HepG2 (cell line): ENCODE results near the gene USP24. TPM values are rescaled to one million over a fixed set of nuclear protein-coding genes. Genes with fewer than 3 reads are reported as not detected.

Experiments
- ATAC-seq: fragments of 200-7000 bp; cut with Tn5 transposase; 3 replicates; pipeline ENCODE4 v1.9.1; 2020; ENCODE audit warnings: mild to moderate bottlenecking, moderate library complexity
- BruUV-seq: library from RNA; stranded (reverse); fragments of 400-500 nt; replicated peaks from 2 replicates; lab custom pipeline; 2021; lab: Mats Ljungman, UMichigan
- CTCF ChIA-PET: fragments of 300-600 bp; formaldehyde crosslinking; extraction: SDS; loops from one replicate; lab custom pipeline; 2021; ENCODE audit warnings: low total read pairs, inconsistent platforms, low intra/inter-chr PET ratio; lab: Yijun Ruan, JAX
- POLR2A ChIA-PET: fragments of 350-600 bp; sonication (Branson Sonifier 250); formaldehyde crosslinking; loops from one replicate; lab custom pipeline; 2020; ENCODE audit warnings: antibody characterized with exemption, inconsistent platforms; lab: Yijun Ruan, JAX
- DNase-seq: peaks from one replicate; pipeline ENCODE4 v3.0.0-alpha.2; 2015; ENCODE audit warnings: low spot score
- FAIRE-seq: peaks from 3 replicates; lab custom pipeline; 2011; peaks lifted over from hg19 to GRCh38; lab: Jason Lieb, UNC
- H2AFZ ChIP-seq: one replicate; pipeline ENCODE4 v1.6.1; 2011; ENCODE audit warnings: low read length, inconsistent platforms
- H3K27ac ChIP-seq: fragments of 300-600 bp; 3 replicates; pipeline ENCODE4 v1.8.0; 2011; ENCODE audit warnings: mixed run types, mild to moderate bottlenecking, mixed read lengths, low read length, inconsistent platforms; ENCODE audit not compliant: insufficient read depth; ENCODE audit errors: extremely low read length
- H3K27me3 ChIP-seq, 2 experiments: fragments of 200-600 bp in 1 of 2; 2 replicates in 1 of 2; 3 replicates in 1 of 2; pipeline versions ENCODE4 v1.6.0 to v1.8.0; 2011; ENCODE audit warnings: low read length in 2 of 2, mild to moderate bottlenecking in 2 of 2, moderate library complexity in 2 of 2, inconsistent platforms in 1 of 2; ENCODE audit not compliant: insufficient read depth in 2 of 2, control insufficient read depth in 1 of 2
- H3K36me3 ChIP-seq, 2 experiments: fragments of 200-600 bp in 1 of 2; replicated peaks in 1 of 2; 2 replicates in 1 of 2; 3 replicates in 1 of 2; pipeline versions ENCODE4 v1.5.1 to v1.8.0; 2011; ENCODE audit warnings: low read length in 2 of 2, inconsistent platforms in 1 of 2; ENCODE audit not compliant: insufficient read depth in 2 of 2, control insufficient read depth in 1 of 2
- H3K4me1 ChIP-seq: 2 replicates; pipeline ENCODE4 v1.5.1; 2012; ENCODE audit warnings: low read length, inconsistent platforms; ENCODE audit not compliant: insufficient read depth
- H3K4me2 ChIP-seq: 2 replicates; pipeline ENCODE4 v1.6.0; 2011; ENCODE audit warnings: low read depth, low read length, inconsistent platforms
- H3K4me3 ChIP-seq, 3 experiments: fragments of 200-600 bp in 1 of 3; sonication (generic), shearing (Covaris generic) in 1 of 3; replicated peaks in 1 of 3; 2 replicates each; pipeline ENCODE4 v1.5.1; 2011 to 2016; ENCODE audit warnings: low read length in 3 of 3, inconsistent platforms in 2 of 3, low read depth in 2 of 3, mild to moderate bottlenecking in 2 of 3, control low read depth in 1 of 3, mixed read lengths in 1 of 3; ENCODE audit not compliant: insufficient read depth in 1 of 3
- H3K79me2 ChIP-seq: one replicate; pipeline ENCODE4 v1.6.1; 2011; ENCODE audit warnings: low read length, inconsistent platforms; ENCODE audit not compliant: insufficient read depth
- H3K9ac ChIP-seq: 2 replicates; pipeline ENCODE4 v1.6.0; 2011; ENCODE audit warnings: mild to moderate bottlenecking, low read depth, low read length, inconsistent platforms; ENCODE audit not compliant: insufficient read depth
- H3K9me3 ChIP-seq: 2 replicates; pipeline ENCODE4 v1.5.1; 2012; ENCODE audit warnings: mild to moderate bottlenecking, low read length
- H4K20me1 ChIP-seq: 2 replicates; pipeline ENCODE4 v1.6.0; 2011; ENCODE audit warnings: inconsistent platforms, mild to moderate bottlenecking, low read length, moderate library complexity; ENCODE audit not compliant: insufficient read depth
- HCFC1 ChIP-seq: fragments of 150-350 bp; IDR thresholded peaks from 2 replicates; pipeline ENCODE4 v1.6.1; 2014; ENCODE audit warnings: low read depth, low read length
- MAFF ChIP-seq: IDR thresholded peaks from 2 replicates; pipeline ENCODE4 v1.6.1; 2011; ENCODE audit warnings: low read depth, low read length, improper control_type of control experiment
- SMARCC2 ChIP-seq: fragments of 450-650 bp; IDR thresholded peaks from 2 replicates; pipeline ENCODE4 v1.6.1; 2017; ENCODE audit warnings: antibody characterized with exemption, mild to moderate bottlenecking
- TBL1XR1 ChIP-seq: fragments of 150-350 bp; IDR thresholded peaks from 2 replicates; pipeline ENCODE4 v1.6.1; 2014; ENCODE audit warnings: borderline replicate concordance, low read length; ENCODE audit not compliant: partially characterized antibody
- ZFP37 ChIP-seq: sonication (generic); formaldehyde crosslinking; IDR thresholded peaks from 2 replicates; pipeline ENCODE4 v1.4.0; 2020; ENCODE audit warnings: missing genetic modification reagents, borderline replicate concordance
- ZNF605 ChIP-seq: sonication (generic); formaldehyde crosslinking; IDR thresholded peaks from 2 replicates; pipeline ENCODE4 v1.8.0; 2022; ENCODE audit warnings: mild to moderate bottlenecking, missing genetic modification reagents
- ZNF83 ChIP-seq: sonication (generic); formaldehyde crosslinking; IDR thresholded peaks from 2 replicates; pipeline ENCODE4 v1.4.0; 2020; ENCODE audit warnings: missing genetic modification reagents, mild to moderate bottlenecking, borderline replicate concordance
- ZSCAN31 ChIP-seq: sonication (generic); formaldehyde crosslinking; IDR thresholded peaks from 2 replicates; pipeline ENCODE4 v1.5.0; 2020; ENCODE audit warnings: low read depth, mild to moderate bottlenecking, missing genetic modification reagents
- WGBS: methylation state at CpG from one replicate; pipeline ENCODE4 v1.1.6; 2017; ENCODE audit warnings: low lambda C conversion rate; 5-methylcytosine and 5-hydroxymethylcytosine counted together
- in situ Hi-C: cut with HindIII; loops from 2 replicates; pipeline ENCODE4 v1.10.0; 2017; ENCODE audit warnings: low pct_unique_long_range_greater_than_20kb; ENCODE audit not compliant: extremely low pct_ligation_motif_present
- intact Hi-C: fragments of 100-400 bp; cut with micrococcal nuclease; formaldehyde crosslinking; loops from one replicate; pipeline ENCODE4 v1.10.0; 2022; ENCODE audit not compliant: unreplicated experiment
- polyA plus RNA-seq, 8 experiments: library from polyadenylated mRNA; depleted of rRNA in 3 of 8; stranded (reverse) in 7 of 8; unstranded in 1 of 8; fragments of >200 nt; fragmentation: Illumina TruSeq in 4 of 8; extraction: Trizol in 4 of 8; gene quantifications; 2 replicates each; pipeline versions ENCODE4 v1.2.1 to v1.2.3, GENCODE V29; 2011 to 2016; ENCODE audit warnings: low read depth in 4 of 8, missing spikeins in 1 of 8, mixed read lengths in 1 of 8; ENCODE audit not compliant: insufficient read depth in 1 of 8
- total RNA-seq, 5 experiments: library from RNA; depleted of rRNA; stranded (reverse); fragments of >200 nt; fragmentation: Illumina TruSeq; extraction: Trizol; gene quantifications; 2 replicates each; pipeline ENCODE4 v1.2.3, GENCODE V29; 2016; ENCODE audit warnings: low read depth in 1 of 5
- TF ChIP-seq, protein P1 (sequence below): sonication (generic); formaldehyde crosslinking; IDR thresholded peaks from 2 replicates; pipeline ENCODE4 v1.5.1; 2020; ENCODE audit warnings: missing genetic modification reagents, mild to moderate bottlenecking, borderline replicate concordance
- TF ChIP-seq, protein P2 (sequence below): sonication (generic); formaldehyde crosslinking; IDR thresholded peaks from 2 replicates; pipeline ENCODE4 v1.4.0; 2020; ENCODE audit warnings: mild to moderate bottlenecking, missing genetic modification reagents, borderline replicate concordance
- TF ChIP-seq, protein P3 (sequence below): sonication (generic); formaldehyde crosslinking; conservative IDR thresholded peaks from 2 replicates; pipeline ENCODE4 v1.5.0; 2020; ENCODE audit warnings: missing genetic modification reagents

USP24 gene
- total and polyA plus RNA-seq, 2 of the 13 experiments (the other 11 are each of a cell fraction or from before 2014, with no cell fraction given), result 18.8 to 47.6 TPM

DNA sequence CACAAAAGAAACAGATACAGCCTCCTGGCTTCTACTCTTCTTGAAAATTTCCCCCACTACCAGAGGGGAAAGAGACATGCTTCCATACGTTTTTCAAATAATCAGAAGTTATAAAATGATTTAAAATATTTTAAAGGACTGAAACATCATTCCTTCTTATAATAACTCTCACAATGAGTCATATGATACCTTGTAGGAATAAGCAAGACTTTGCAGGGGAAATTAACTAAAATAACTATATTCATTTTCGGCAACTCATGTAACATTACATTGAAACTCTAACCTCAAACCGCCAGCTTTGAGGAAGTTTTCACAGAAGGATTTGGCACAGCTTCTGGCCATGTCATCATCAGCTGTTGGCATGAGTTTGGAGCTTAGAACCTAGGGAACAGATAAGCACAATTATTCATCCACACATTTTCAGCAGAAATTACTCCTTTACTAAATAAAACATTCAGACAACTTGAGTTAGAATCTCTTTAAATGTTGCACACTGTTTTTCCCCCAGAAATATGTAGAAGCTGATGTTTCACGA is 85.9 kb downstream of the USP24 start:
- H3K27ac ChIP-seq, result no peak overlapping the region
- in situ Hi-C loops (no loop called here), intact Hi-C loops (no loop called here)
- TF ChIP-seq SMARCC2, result no peak
- no peak for TF ChIP-seq HCFC1
- TF ChIP-seq, protein P1, sequence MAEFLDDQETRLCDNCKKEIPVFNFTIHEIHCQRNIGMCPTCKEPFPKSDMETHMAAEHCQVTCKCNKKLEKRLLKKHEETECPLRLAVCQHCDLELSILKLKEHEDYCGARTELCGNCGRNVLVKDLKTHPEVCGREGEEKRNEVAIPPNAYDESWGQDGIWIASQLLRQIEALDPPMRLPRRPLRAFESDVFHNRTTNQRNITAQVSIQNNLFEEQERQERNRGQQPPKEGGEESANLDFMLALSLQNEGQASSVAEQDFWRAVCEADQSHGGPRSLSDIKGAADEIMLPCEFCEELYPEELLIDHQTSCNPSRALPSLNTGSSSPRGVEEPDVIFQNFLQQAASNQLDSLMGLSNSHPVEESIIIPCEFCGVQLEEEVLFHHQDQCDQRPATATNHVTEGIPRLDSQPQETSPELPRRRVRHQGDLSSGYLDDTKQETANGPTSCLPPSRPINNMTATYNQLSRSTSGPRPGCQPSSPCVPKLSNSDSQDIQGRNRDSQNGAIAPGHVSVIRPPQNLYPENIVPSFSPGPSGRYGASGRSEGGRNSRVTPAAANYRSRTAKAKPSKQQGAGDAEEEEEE (CRISPR knock-in tag), result no peak
- TF ChIP-seq TBL1XR1, result no peak
- no peak for TF ChIP-seq ZNF605 (CRISPR knock-in tag)
- TF ChIP-seq MAFF, result no peak
- no peak for TF ChIP-seq ZFP37 (CRISPR knock-in tag)
- no peak for TF ChIP-seq ZNF83
- TF ChIP-seq, protein P2, sequence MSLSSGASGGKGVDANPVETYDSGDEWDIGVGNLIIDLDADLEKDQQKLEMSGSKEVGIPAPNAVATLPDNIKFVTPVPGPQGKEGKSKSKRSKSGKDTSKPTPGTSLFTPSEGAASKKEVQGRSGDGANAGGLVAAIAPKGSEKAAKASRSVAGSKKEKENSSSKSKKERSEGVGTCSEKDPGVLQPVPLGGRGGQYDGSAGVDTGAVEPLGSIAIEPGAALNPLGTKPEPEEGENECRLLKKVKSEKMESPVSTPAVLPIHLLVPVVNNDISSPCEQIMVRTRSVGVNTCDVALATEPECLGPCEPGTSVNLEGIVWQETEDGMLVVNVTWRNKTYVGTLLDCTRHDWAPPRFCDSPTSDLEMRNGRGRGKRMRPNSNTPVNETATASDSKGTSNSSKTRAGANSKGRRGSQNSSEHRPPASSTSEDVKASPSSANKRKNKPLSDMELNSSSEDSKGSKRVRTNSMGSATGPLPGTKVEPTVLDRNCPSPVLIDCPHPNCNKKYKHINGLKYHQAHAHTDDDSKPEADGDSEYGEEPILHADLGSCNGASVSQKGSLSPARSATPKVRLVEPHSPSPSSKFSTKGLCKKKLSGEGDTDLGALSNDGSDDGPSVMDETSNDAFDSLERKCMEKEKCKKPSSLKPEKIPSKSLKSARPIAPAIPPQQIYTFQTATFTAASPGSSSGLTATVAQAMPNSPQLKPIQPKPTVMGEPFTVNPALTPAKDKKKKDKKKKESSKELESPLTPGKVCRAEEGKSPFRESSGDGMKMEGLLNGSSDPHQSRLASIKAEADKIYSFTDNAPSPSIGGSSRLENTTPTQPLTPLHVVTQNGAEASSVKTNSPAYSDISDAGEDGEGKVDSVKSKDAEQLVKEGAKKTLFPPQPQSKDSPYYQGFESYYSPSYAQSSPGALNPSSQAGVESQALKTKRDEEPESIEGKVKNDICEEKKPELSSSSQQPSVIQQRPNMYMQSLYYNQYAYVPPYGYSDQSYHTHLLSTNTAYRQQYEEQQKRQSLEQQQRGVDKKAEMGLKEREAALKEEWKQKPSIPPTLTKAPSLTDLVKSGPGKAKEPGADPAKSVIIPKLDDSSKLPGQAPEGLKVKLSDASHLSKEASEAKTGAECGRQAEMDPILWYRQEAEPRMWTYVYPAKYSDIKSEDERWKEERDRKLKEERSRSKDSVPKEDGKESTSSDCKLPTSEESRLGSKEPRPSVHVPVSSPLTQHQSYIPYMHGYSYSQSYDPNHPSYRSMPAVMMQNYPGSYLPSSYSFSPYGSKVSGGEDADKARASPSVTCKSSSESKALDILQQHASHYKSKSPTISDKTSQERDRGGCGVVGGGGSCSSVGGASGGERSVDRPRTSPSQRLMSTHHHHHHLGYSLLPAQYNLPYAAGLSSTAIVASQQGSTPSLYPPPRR (CRISPR knock-in tag), result no peak
- no peak for TF ChIP-seq ZSCAN31 (CRISPR knock-in tag)
- TF ChIP-seq, protein P3, sequence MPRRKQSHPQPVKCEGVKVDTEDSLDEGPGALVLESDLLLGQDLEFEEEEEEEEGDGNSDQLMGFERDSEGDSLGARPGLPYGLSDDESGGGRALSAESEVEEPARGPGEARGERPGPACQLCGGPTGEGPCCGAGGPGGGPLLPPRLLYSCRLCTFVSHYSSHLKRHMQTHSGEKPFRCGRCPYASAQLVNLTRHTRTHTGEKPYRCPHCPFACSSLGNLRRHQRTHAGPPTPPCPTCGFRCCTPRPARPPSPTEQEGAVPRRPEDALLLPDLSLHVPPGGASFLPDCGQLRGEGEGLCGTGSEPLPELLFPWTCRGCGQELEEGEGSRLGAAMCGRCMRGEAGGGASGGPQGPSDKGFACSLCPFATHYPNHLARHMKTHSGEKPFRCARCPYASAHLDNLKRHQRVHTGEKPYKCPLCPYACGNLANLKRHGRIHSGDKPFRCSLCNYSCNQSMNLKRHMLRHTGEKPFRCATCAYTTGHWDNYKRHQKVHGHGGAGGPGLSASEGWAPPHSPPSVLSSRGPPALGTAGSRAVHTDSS (CRISPR knock-in tag), result no peak
- no peaks in the 10 kb centered on the region for H3K9me3 ChIP-seq
- ATAC-seq, result no peak
- no peak overlapping the region for H3K4me2 ChIP-seq
- H3K79me2 ChIP-seq, result no peaks in the 10 kb centered on the region
- H4K20me1 ChIP-seq, result no peaks in the 10 kb centered on the region
- no peak for DNase-seq
- no peak for FAIRE-seq
- peaks cover 16% of the 10 kb centered on the region for H3K4me1 ChIP-seq
- no peak overlapping the region for H3K9ac ChIP-seq
- peaks cover 21 to 86% of the 10 kb centered on the region in 2 experiments for H3K36me3 ChIP-seq
- 94% methylated on average over 4 of the region's 4 CpGs for WGBS
- ChIA-PET POLR2A (no interaction called here), CTCF (no interaction called here)
- no peak overlapping the region for H3K4me3 ChIP-seq
- H3K27me3 ChIP-seq, result no peaks in the 10 kb centered on the region
- no TSS peak for BruUV-seq
- H2AFZ ChIP-seq, result no peak overlapping the region
